Thyroid gland (tissue), 4 donors: ENCODE measurements around the gene GPC5. TPM values are rescaled to one million over a fixed set of nuclear protein-coding genes. Genes with fewer than 3 reads are reported as not detected.

Experiments
- DNase-seq, 2 donors: peaks; one replicate each; pipeline ENCODE4 v3.0.0-alpha.2; 2019
- H3K27ac ChIP-seq, 3 donors: fragments of 200-600 bp; sonication (generic); 1 replicate in 2 of 3; 2 replicates in 1 of 3; pipeline ENCODE4 v1.5.1; 2016 to 2019; ENCODE audit warnings: mild to moderate bottlenecking in 1 of 3, moderate library complexity in 1 of 3
- H3K27me3 ChIP-seq: fragments of 200-600 bp; sonication (generic); one replicate; pipeline ENCODE4 v1.5.1; 2019
- H3K36me3 ChIP-seq, 2 donors: fragments of 200-600 bp; sonication (generic); one replicate each; pipeline ENCODE4 v1.5.1; 2016 to 2019
- H3K4me1 ChIP-seq, 2 donors: fragments of 200-600 bp; sonication (generic); one replicate each; pipeline ENCODE4 v1.5.1; 2017 to 2019
- H3K4me3 ChIP-seq, 3 donors: fragments of 200-600 bp; sonication (generic); replicated peaks in 1 of 3; 1 replicate in 2 of 3; 2 replicates in 1 of 3; pipeline ENCODE4 v1.5.1; 2016; ENCODE audit warnings: mild to moderate bottlenecking in 1 of 3
- H3K9me3 ChIP-seq: fragments of 200-600 bp; sonication (generic); one replicate; pipeline ENCODE4 v1.5.1; 2017
- CTCF ChIP-seq, 6 experiments: fragments of 200-600 bp in 3 of 6; fragments of 450-650 bp in 3 of 6; sonication (generic) in 3 of 6; IDR thresholded peaks; one replicate each; pipeline ENCODE4 v1.5.1; 2016 to 2019; ENCODE audit warnings: antibody characterized with exemption in 6 of 6, mild to moderate bottlenecking in 2 of 6, inconsistent platforms in 1 of 6, moderate library complexity in 1 of 6
- POLR2A ChIP-seq, 2 donors: fragments of 450-650 bp; IDR thresholded peaks; one replicate each; pipeline ENCODE4 v1.6.1; 2017; ENCODE audit warnings: antibody characterized with exemption in 2 of 2, mild to moderate bottlenecking in 2 of 2, moderate library complexity in 1 of 2
- WGBS, 2 donors: methylation state at CpG; one replicate each; pipeline ENCODE4 v1.1.5; 2017; 5-methylcytosine and 5-hydroxymethylcytosine counted together
- intact Hi-C: fragments of 100-400 bp; cut with DNase I; formaldehyde crosslinking; loops from one replicate; pipeline ENCODE4 v1.15.1; 2023
- total RNA-seq, 4 donors: library from RNA; depleted of rRNA; stranded (reverse); fragments of >200 nt; gene quantifications; one replicate each; pipeline ENCODE4 v1.2.3, GENCODE V29; 2016

GPC5 gene
- total RNA-seq, 4 donors from 2014 or later: 0.67 to 2.3 (median 1.3) TPM

GRCh38 chr13:92362717-92363116 lies 964.3 kb downstream of the GPC5 start:
- Histone ChIP-seq H3K27ac (no peak overlapping the region), H3K9me3 (no peaks in the 10 kb centered on the region), H3K36me3 (no peaks in the 10 kb centered on the region), H3K4me1 (no peaks in the 10 kb centered on the region), H3K27me3 (no peaks in the 10 kb centered on the region), H3K4me3 (no peak overlapping the region)
- TF ChIP-seq CTCF (IDR thresholded peaks at IDR 0.05) (no peak), POLR2A (IDR thresholded peaks at IDR 0.05) (no peak)
- no peak for DNase-seq
- 15 to 23% methylated on average over 2 of the region's 2 CpGs for WGBS, 2 donors
- intact Hi-C loops: no loop called here

- H3K9me3 ChIP-seq: no peaks in the 10 kb centered on the region
- no peak overlapping the region for H3K4me3 ChIP-seq
- H3K4me1 ChIP-seq: no peaks in the 10 kb centered on the region
- no peaks in the 10 kb centered on the region for H3K36me3 ChIP-seq
- no peak overlapping the region for H3K27ac ChIP-seq
- intact Hi-C loops: no loop called here
- no peak for DNase-seq
- no peak for TF ChIP-seq CTCF (IDR thresholded peaks at IDR 0.05)
- no peak for TF ChIP-seq POLR2A (IDR thresholded peaks at IDR 0.05)
- no peaks in the 10 kb centered on the region for H3K27me3 ChIP-seq
Measured at GRCh38 chr13:92365904-92366303, 967.5 kb downstream of the GPC5 start.

GRCh38 chr13:92377396-92377795 lies 979.0 kb downstream of the GPC5 start:
- H3K27ac ChIP-seq: no peak overlapping the region
- no peaks in the 10 kb centered on the region for H3K27me3 ChIP-seq
- no peaks in the 10 kb centered on the region for H3K36me3 ChIP-seq
- no peak for DNase-seq
- no peaks in the 10 kb centered on the region for H3K4me1 ChIP-seq
- WGBS, 2 donors: 93 to 95% methylated on average over 1 of the region's 1 CpG
- TF ChIP-seq POLR2A (IDR thresholded peaks at IDR 0.05) (no peak), CTCF (IDR thresholded peaks at IDR 0.05) (no peak)
- no peak overlapping the region for H3K4me3 ChIP-seq
- no peaks in the 10 kb centered on the region for H3K9me3 ChIP-seq
- intact Hi-C loops: no loop called here

- Histone ChIP-seq H3K4me1 (no peaks in the 10 kb centered on the region), H3K36me3 (no peaks in the 10 kb centered on the region), H3K27me3 (no peaks in the 10 kb centered on the region), H3K27ac (no peak overlapping the region), H3K9me3 (no peaks in the 10 kb centered on the region), H3K4me3 (no peak overlapping the region)
- intact Hi-C loops: no loop called here
- TF ChIP-seq CTCF (IDR thresholded peaks at IDR 0.05): no peak
- no peak for TF ChIP-seq POLR2A (IDR thresholded peaks at IDR 0.05)
- no peak for DNase-seq
- 58 to 78% methylated on average over 3 of the region's 3 CpGs for WGBS, 2 donors
Measured at GRCh38 chr13:92379371-92379770, 981.0 kb downstream of the GPC5 start.

GRCh38 chr13:92384410-92384809 lies 986.0 kb downstream of the GPC5 start:
- WGBS, 2 donors: 81% methylated on average over 5 of the region's 5 CpGs
- Histone ChIP-seq H3K4me1 (no peaks in the 10 kb centered on the region), H3K27me3 (no peaks in the 10 kb centered on the region), H3K36me3 (no peaks in the 10 kb centered on the region), H3K4me3 (no peak overlapping the region), H3K9me3 (no peaks in the 10 kb centered on the region), H3K27ac (no peak overlapping the region)
- DNase-seq: no peak
- TF ChIP-seq POLR2A (IDR thresholded peaks at IDR 0.05) (no peak), CTCF (IDR thresholded peaks at IDR 0.05) (no peak)
- intact Hi-C loops: no loop called here
